Left lung (tissue), 10 donors: ENCODE results near the gene MBNL1. TPM values are rescaled to one million over a fixed set of nuclear protein-coding genes. Genes with fewer than 3 reads are reported as not detected.

Experiments
- ATAC-seq: fragments of 200-7000 bp; cut with Tn5 transposase; one replicate; pipeline ENCODE4 v1.9.1; 2020; ENCODE audit warnings: moderate library complexity
- DNase-seq, 4 donors: peaks; one replicate each; pipeline ENCODE4 v3.0.0-alpha.2; 2013 to 2020
- H3K27ac ChIP-seq, 2 donors: fragments of 200-600 bp; sonication (generic) in 1 of 2; one replicate each; pipeline versions ENCODE4 v1.5.0 to v1.8.0; 2020 to 2021
- H3K27me3 ChIP-seq, 2 donors: fragments of 200-600 bp; sonication (generic) in 1 of 2; one replicate each; pipeline versions ENCODE4 v1.5.0 to v1.8.0; 2020 to 2021
- H3K36me3 ChIP-seq, 2 donors: fragments of 200-600 bp; sonication (generic) in 1 of 2; one replicate each; pipeline versions ENCODE4 v1.5.0 to v1.8.0; 2020 to 2021
- H3K4me1 ChIP-seq, 2 donors: fragments of 200-600 bp; one replicate each; pipeline ENCODE4 v1.8.0; 2021
- H3K4me3 ChIP-seq, 2 donors: fragments of 200-600 bp; sonication (generic) in 1 of 2; one replicate each; pipeline versions ENCODE4 v1.5.0 to v1.8.0; 2020 to 2021; ENCODE audit warnings: mild to moderate bottlenecking in 1 of 2
- H3K9me3 ChIP-seq, 2 donors: fragments of 200-600 bp; sonication (generic) in 1 of 2; one replicate each; pipeline versions ENCODE4 v1.5.0 to v1.8.0; 2020 to 2021
- intact Hi-C, 2 donors: fragments of 100-400 bp; cut with DNase I; formaldehyde crosslinking; loops; one replicate each; pipeline versions ENCODE4 v1.11.2 to v1.14.2; 2022
- polyA plus RNA-seq, 6 donors: library from polyadenylated mRNA; unstranded; fragments of 120-200 nt; gene quantifications; one replicate each; pipeline ENCODE4 v1.2.1, GENCODE V29; 2013; ENCODE audit not compliant: insufficient read length in 6 of 6
- total RNA-seq, 2 donors: library from RNA; stranded (reverse); fragmentation: NEBNext Ultra II Directional; extraction: Animal tissue kit (Norgen Biotek cat#: 25700); gene quantifications; one replicate each; pipeline ENCODE4 v1.2.1, GENCODE V29; 2021
- TF ChIP-seq, protein P1 (sequence below), 2 donors: fragments of 200-600 bp; sonication (generic) in 1 of 2; IDR thresholded peaks; one replicate each; pipeline versions ENCODE4 v1.5.0 to v1.8.0; 2021; ENCODE audit warnings: antibody characterized with exemption in 2 of 2
- donor health status: DM: no; HTN: yes; CAD: no.
- donor health status: DM: no; HTN: no; CAD: no.

The MBNL1 gene
- total and polyA plus RNA-seq, 8 donors = 92.3 to 246 (median 109) TPM

- Histone ChIP-seq H3K4me3 (no peak overlapping the region), H3K27me3 (no peaks in the 10 kb centered on the region), H3K4me1 (peaks cover 13 to 51% of the 10 kb centered on the region in 2 donors), H3K9me3 (no peaks in the 10 kb centered on the region), H3K27ac (peak overlapping the region; percentile 27 to 45), H3K36me3 (no peaks in the 10 kb centered on the region)
- intact Hi-C loops = no loop called here
- ATAC-seq (peak; percentile 8), DNase-seq (no peak)
- TF ChIP-seq, protein P1, sequence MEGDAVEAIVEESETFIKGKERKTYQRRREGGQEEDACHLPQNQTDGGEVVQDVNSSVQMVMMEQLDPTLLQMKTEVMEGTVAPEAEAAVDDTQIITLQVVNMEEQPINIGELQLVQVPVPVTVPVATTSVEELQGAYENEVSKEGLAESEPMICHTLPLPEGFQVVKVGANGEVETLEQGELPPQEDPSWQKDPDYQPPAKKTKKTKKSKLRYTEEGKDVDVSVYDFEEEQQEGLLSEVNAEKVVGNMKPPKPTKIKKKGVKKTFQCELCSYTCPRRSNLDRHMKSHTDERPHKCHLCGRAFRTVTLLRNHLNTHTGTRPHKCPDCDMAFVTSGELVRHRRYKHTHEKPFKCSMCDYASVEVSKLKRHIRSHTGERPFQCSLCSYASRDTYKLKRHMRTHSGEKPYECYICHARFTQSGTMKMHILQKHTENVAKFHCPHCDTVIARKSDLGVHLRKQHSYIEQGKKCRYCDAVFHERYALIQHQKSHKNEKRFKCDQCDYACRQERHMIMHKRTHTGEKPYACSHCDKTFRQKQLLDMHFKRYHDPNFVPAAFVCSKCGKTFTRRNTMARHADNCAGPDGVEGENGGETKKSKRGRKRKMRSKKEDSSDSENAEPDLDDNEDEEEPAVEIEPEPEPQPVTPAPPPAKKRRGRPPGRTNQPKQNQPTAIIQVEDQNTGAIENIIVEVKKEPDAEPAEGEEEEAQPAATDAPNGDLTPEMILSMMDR (IDR thresholded peaks at IDR 0.05) = no peak
These were observed 46.1 kb downstream of the MBNL1 start for GRCh38 chr3:152314677-152315353.

DNA sequence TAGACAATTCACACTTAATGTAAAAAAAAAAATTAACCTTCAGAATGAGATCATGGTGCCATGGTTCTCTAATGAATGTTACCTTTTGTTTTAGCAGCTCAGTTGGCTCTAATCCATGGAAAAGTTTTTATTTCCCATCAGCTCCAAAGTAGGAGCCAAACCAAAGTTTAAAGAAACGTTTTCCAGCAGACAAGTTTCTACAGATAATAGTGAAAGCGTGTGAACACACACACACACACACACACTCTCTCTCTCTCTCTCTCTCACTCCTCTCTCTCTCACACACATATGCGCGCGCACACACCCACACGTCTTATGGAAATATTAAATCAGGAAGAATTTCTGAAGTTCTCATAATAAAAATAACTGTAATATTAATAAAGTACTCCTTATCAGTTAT is 46.9 kb downstream of the MBNL1 start:
- H3K27ac ChIP-seq = peak overlapping the region; percentile 30 to 45

GRCh38 chr3:152316318-152316717 is 47.6 kb downstream of the MBNL1 start:
- no peak for DNase-seq
- Histone ChIP-seq H3K27ac (peak overlapping the region; percentile 30 to 45), H3K36me3 (no peaks in the 10 kb centered on the region), H3K27me3 (no peaks in the 10 kb centered on the region), H3K4me3 (no peak overlapping the region), H3K4me1 (peaks cover 17 to 57% of the 10 kb centered on the region in 2 donors), H3K9me3 (no peaks in the 10 kb centered on the region)
- TF ChIP-seq, protein P1 (IDR thresholded peaks at IDR 0.05) = no peak
- peak; percentile 39 for ATAC-seq
- intact Hi-C loops = no loop called here

More for the DNA sequence above, 46.9 kb downstream of the MBNL1 start:
- DNase-seq = no peak
- no peaks in the 10 kb centered on the region for H3K27me3 ChIP-seq
- H3K9me3 ChIP-seq = no peaks in the 10 kb centered on the region
- TF ChIP-seq, protein P1 (IDR thresholded peaks at IDR 0.05) = no peak
- no peak overlapping the region for H3K4me3 ChIP-seq
- H3K36me3 ChIP-seq = no peaks in the 10 kb centered on the region
- ATAC-seq = peak; percentile 16
- intact Hi-C loops = no loop called here
- H3K4me1 ChIP-seq = peaks cover 12 to 51% of the 10 kb centered on the region in 2 donors

GRCh38 chr3:152317184-152317583 is 48.5 kb downstream of the MBNL1 start:
- DNase-seq (no peak), ATAC-seq (no peak)
- TF ChIP-seq, protein P1 (IDR thresholded peaks at IDR 0.05) = no peak
- no peaks in the 10 kb centered on the region for H3K27me3 ChIP-seq
- intact Hi-C loops = no loop called here
- no peak overlapping the region for H3K4me3 ChIP-seq
- peaks cover 25 to 66% of the 10 kb centered on the region in 2 donors for H3K4me1 ChIP-seq
- no peaks in the 10 kb centered on the region for H3K9me3 ChIP-seq
- peak overlapping the region in 1 of 2 donors; percentile 45 for H3K27ac ChIP-seq
- H3K36me3 ChIP-seq = no peaks in the 10 kb centered on the region

DNA sequence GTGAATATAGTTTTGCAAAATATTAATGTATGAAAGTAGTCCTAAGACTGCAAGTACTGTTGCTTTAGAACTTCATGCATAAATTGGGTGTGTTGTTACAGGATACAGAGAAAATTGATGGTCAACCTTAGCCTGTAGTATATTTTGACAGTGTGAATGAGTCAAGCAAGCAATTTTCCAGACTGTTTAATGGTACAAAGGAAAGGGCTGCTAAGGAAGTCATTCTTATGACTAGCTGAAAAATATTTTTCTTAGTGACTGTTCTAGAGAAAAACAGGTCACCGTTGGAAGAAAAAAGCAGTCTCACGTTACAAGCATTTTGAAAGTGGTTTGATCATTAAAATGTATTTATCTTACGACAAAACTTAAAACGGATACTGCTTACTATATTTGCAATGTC is 49.2 kb downstream of the MBNL1 start:
- intact Hi-C loops = no loop called here

More for the DNA sequence above, 49.2 kb downstream of the MBNL1 start:
- TF ChIP-seq, protein P1 (IDR thresholded peaks at IDR 0.05) = no peak
- Histone ChIP-seq H3K4me1 (peaks cover 33 to 74% of the 10 kb centered on the region in 2 donors), H3K27ac (peak overlapping the region; percentile 1 to 20), H3K36me3 (no peaks in the 10 kb centered on the region), H3K27me3 (no peaks in the 10 kb centered on the region), H3K4me3 (no peak overlapping the region), H3K9me3 (no peaks in the 10 kb centered on the region)
- DNase-seq (no peak), ATAC-seq (peak; percentile 7)
